ENCODE data around the gene ZNF451.

ZNF451 gene

DNA sequence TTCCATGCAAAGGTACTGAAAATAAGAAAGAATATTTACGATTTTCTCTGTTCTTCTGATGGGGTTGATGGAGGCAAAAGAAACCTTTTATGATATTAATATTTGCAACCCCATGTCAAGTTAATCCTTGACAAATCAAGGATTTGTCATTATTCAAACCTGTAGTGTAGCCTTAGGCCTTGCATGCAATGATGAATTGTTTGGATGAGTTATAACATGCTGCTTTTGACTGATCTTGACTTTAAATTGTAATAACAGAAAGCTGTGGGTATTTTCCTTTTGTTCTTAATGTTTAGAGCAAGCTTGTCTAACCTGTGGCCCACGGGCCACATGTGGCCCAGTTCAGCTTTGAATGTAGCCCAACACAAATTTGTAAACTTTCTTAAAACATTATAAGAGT, 69.1 kb downstream of the ZNF451 start:
- no peak for DNase-seq (ENCODE audit: low read depth, low spot score)

DNA sequence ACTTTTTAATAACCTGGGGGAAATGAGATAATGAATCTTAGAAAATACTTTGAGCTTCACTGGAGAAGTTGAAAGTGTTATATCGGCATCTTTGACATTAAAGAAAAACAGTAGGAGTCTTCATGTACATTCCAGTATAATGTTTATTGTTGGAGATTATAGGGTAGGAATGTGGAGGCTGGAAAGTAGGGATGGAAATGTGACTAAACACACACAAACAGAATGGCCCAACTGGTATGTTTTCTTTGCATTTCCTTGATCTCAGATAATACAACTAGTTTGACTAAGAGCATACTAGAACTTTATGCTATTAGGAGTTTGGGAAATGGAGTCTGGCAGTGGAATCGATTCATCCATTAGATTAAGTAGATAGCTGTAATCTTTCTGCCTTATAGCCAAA, 72.0 kb downstream of the ZNF451 start:
- DNase-seq (ENCODE audit: low read depth, low spot score), result no peak

DNA sequence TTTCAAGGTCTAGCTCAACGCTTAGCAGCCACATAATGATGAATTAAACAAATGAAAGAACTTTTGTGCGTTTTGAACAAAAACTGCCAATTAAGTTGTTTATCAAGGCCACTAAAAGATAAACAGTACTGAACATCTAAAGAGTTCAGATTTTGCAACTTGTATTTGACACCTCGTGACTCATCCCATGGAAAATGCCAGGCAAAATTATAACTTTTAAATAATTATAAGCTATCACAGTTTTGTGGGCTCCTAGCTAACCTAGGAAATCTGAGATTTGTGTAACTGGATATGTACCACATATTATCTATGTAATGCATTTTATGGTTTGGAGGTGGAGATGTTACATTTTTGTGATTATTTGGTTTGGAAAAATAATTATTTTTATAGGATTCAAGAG, 72.5 kb downstream of the ZNF451 start:
- DNase-seq (ENCODE audit: low read depth, low spot score), result no peak

DNA sequence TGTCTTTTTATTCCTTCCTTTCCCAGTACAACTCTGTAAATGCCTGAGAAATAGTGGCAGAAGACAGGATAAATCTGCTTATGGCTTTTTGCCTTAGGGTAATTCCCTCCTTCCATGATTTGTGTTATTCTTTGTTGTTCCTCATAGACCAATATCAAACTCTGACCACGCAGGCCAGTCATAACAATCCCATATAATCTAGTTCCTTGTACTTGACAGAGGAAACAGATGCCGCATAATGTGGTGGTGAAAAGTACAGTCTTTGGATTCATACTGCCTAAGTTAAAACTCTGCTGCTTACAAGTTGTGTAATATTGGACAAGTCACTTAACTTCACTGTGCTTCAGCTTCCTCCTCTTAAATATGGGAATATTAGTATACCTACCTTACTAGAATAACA, 74.0 kb downstream of the ZNF451 start:
- DNase-seq (ENCODE audit: low read depth, low spot score), result no peak

DNA sequence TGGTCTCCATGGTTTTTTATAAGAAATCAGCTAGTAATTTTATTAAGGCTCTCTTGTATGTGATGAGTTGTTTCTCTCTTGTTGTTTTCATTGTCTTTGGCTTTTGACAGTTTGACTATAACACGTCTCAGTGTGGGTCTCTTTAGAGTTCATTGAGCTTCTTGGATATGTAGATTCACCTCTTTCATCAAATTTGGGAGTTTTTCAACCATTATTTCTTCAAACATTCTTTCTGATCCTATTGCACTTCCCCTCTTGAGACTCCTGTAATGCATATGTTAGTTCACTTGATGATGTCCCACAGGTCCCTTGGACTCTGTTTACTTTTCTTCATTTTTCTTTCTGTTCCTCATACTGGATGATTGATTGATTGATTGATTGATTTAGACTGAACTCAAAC, 75.1 kb downstream of the ZNF451 start:
- DNase-seq (ENCODE audit: low read depth, low spot score), result no peak

DNA sequence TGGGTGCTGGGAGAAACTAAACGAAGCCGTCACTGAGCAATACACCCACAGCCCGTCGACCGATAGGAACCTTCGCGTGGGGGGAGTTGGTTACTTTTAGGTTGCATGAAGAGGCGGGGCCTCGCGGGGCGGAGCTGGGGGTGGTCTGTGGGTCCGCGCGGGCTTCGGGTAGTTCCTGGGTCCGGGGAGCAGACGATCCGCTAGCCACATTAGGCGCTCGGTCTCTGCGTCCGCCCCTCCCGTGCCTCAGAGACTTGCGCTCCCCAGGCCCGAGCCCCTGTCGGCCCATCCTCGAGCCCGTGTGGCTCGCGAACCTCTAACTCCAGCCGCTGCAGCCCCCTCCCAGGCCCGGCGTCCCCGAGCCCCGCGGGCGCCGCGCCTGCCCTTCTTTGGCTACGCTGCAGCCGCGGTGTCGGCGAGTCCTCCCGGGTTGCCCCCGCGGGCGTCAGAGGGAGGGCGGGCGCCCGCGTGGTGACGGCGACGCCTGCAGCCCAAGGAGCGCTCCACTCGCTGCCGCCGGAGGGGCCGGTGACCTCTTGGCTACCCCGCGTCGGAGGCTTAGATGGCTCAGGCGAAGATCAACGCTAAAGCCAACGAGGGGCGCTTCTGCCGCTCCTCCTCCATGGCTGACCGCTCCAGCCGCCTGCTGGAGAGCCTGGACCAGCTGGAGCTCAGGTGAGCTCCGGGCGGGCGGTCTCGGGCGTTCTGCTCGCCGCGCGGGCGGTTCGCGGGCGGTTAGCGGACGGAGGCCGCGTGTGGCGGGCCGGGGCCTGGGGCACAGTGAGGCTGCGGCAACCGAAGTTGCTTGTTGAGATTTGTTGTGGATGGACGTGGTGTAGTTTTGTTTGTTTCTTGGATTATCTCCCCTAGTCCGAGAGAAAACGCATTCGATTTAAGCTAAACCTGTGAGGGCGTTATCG, 82.4 kb downstream of the ZNF451 start, which contains the start of gene BAG2:
BAG2 (plus strand) TSS at position 191 of the 920 bp plus-strand sequence; CDS start at position 563, 372 bp downstream.
- peak; percentile 58 for DNase-seq (ENCODE audit: low read depth, low spot score)

DNA sequence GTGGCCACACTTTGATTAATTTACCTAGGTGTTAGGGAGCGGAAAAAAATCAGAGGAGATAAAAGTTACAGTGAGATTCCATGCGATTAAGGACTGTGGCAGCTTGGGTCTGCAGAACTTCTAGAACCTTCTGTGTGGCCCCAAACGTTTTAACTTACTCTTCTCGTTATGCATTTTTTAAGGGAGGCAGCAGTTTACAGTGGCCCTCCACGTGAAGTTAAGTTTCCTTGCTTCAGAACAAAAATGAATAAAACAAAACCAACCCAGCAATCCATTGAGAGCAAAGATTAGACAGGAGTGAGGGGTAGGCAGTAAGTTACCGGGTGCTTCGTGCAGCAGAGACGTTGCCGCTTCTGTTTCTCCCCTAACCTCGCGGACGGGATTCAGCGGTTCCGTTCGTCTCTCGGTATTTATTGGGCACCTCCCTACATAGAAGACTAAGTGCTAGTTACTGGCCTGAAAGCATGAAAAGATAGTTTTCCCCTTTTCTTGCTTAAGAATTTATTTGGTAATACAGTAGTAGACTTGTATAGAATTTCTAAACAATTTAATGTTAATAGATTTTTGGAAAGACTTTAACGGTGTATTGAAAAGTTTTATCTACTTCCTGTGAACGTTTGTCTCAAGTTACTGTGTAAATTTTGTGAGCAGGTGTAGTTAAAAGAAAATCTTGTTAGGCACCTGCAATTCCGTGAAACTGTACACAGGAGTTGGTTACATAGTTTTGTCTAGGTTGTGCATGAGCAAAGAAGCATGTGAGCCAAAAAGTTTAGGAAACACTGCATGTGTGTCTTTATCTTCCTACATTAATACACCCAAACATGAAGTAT, 83.3 kb downstream of the ZNF451 start:
- no peak for DNase-seq (ENCODE audit: low read depth, low spot score)

DNA sequence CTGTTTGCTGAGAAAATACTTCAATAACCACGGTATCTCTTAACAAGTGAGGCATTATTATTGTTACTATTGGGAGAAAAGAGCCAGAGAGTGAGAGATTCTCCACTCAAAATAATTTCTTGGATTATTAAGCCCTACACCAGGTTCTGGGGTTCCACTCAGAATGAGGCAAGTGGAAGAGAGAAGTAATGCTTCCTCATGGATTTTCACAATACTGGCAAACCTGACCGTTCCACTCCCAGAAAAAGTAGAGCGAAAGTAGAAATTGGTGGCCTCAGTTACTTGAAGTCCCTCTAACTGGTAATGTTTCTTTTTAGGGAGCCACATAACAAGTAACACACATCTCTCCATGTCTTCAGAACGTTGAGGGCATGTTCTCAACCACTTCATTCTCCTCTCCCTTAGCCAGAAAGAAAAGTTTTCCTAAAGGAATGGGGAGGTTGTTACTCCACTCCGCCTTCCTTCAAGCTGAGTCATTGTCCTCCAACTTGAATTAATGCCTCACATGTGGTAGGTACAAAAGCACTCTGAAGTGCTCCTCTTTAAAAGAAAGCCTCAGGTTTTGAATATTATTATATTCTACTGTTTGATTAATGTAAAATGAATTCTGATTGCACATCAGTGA, 84.0 kb downstream of the ZNF451 start:
- DNase-seq (ENCODE audit: low read depth, low spot score), result no peak

DNA sequence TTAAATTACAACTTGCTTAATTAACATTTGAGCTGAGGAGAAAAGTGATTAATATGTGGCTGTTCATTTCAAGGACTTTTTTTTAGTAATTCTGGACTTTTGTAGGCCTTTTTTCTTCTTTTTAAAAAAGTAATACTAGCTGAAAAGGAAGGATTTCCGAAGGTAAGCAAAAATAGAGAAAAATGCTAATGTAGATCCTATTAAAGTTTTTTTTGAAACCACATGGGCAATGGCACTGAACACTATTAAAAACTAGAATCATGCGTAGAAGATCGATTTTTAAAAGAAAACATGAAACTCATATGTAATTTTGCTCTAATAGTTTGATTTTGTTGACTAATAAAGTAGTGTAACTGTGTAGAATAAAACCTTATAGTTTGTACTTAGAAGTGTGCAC, 84.5 kb downstream of the ZNF451 start:
- DNase-seq (ENCODE audit: low read depth, low spot score), result no peak

DNA sequence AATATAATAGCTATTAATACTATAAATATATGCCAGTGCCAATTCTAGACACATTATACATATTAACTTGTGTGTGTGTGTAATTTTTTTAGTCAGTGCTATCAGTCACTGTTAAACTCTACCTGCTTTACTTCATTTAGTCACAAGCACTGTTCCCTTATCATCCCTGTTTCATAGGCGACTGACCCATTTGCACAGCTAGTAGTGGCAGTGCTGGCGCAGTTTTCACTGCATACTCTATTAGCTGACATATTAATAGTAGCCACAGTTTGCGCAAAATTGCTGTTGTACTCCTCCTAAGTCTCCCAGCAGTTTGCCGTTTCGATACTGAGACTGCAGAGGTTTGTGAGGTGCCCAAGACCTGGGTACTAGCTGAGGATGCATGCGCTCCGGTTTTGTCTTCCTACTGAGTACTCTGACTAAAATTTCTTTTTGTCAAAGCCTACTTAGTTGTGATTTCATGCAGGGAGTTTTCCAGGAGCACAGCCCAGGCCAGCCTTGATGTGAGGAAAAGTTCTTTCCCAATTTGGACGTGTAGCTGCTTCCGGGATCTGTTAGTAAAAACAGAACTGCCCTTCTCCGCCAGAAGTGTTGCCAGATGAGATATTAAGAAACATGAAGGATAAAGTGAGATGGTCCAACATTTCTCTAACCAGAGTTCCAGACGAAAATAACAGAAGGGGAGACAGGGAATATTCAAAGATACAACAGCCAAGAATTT, 87.7 kb downstream of the ZNF451 start:
- DNase-seq (ENCODE audit: low read depth, low spot score), result no peak

DNA sequence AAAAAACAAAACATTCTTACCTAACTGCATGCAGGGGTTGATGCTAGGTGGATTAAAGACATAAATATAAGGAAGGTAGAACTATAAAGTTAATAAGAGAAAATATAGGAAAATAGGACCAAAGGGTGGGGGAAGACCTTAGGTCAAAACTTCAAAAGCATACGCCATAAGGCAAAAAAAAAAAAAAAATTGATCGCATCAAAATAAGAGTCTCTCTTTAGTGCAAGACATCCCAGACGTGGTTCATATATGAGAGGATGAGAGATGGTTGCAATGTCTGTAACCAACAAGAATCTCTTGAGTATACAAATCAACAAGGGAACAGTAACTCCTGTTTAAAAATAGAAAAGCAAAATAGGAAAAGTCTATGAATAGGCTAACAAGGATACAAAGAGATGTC, 90.6 kb downstream of the ZNF451 start:
- no peak for DNase-seq (ENCODE audit: low read depth, low spot score)

DNA sequence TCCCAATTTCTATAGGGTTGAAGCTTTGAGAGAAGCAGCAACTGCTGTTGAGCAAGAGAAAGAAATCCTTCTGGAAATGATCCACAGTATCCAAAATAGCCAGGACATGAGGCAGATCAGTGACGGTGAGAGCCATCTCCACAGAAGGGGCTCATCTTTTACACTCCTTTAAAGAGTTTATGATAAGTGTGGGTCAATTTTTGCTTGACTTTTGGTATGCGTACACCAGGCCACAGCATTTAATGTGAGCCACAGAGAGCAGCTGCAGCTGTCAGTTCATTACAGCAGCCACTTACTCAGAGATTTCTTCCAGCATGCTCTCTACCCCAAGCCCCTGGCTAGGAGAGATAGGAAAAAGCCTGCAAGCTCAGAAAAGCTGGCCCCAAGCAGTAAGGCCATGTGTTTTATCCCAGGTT, 92.0 kb downstream of the ZNF451 start:
- no peak for DNase-seq (ENCODE audit: low read depth, low spot score)

DNA sequence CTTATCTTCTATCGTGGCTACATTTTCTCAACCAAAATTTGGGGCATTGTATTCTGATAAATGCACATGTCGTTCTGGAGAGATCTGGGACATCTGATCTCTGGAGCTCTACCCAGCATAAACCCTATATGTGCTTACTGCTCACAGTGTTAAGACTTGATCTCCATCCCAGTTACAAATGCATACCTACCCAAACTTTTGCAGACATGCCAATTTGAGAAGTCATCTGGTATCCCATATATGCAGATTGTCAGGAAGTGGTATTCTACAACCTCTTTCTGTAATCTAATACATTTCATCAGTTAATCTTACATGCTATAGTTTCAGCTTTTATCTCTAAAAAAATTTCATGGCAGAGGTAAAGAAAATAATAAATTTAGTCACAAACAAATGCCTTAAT, 93.3 kb downstream of the ZNF451 start:
- no peak for DNase-seq (ENCODE audit: low read depth, low spot score)

DNA sequence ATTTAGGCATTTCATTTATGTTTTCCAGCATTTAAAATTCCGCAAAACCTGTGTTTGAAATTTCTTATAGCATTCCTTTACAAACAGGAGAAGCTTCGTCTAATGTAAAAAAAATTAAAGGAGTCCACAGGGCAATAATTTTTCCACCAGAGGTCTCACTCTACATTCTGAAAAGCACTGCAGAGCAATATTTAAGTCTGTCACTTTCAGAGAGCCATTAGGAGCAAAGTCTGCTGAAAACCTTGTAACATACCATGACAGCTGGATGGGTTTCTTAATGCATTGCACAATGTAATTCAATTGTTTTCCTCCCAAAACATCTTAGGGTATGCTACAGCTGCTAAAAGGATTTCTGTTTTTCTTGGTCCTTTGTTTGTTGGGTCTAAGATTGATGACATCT, 100.2 kb downstream of the ZNF451 start:
- no peak for DNase-seq (ENCODE audit: low read depth, low spot score)

DNA sequence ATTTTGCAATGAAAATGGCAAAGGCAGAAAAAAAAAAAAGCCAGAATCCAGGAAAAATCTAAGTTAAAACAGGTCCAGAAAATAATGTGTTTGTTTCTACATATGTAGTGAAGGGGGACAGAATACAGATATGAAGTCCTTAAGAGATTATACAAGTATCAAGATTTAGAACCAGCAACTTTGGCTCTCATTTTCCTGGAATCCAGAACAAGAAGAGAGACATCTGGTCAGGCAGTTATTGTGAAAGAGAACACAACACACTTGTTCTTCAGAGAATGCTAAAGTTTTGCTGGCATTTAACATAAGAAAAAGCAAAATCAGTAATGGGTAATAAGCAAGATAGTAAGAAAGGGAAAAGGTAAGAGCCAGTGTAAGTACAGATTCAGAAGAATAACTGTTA, 103.2 kb downstream of the ZNF451 start:
- no peak for DNase-seq (ENCODE audit: low read depth, low spot score)

DNA sequence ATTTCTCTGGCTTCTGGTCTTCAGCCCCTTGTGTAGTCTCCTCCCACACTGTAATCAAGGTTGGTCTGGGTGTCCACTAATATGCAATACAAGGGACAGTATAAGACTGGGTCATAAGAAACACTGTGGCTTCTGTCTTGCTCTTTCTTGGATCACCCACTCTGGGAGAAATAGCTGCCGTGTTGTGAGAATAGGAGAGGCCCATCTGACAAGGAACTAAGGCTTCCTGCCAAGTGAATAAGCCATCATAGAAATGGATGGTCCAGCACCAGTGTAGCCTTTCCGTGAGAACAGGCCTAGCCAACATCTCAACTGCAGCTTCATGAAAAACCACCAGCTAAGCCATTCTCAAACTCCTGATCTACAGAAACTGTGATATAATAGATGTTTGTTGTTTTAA, 105.5 kb downstream of the ZNF451 start:
- no peak for DNase-seq (ENCODE audit: low read depth, low spot score)

DNA sequence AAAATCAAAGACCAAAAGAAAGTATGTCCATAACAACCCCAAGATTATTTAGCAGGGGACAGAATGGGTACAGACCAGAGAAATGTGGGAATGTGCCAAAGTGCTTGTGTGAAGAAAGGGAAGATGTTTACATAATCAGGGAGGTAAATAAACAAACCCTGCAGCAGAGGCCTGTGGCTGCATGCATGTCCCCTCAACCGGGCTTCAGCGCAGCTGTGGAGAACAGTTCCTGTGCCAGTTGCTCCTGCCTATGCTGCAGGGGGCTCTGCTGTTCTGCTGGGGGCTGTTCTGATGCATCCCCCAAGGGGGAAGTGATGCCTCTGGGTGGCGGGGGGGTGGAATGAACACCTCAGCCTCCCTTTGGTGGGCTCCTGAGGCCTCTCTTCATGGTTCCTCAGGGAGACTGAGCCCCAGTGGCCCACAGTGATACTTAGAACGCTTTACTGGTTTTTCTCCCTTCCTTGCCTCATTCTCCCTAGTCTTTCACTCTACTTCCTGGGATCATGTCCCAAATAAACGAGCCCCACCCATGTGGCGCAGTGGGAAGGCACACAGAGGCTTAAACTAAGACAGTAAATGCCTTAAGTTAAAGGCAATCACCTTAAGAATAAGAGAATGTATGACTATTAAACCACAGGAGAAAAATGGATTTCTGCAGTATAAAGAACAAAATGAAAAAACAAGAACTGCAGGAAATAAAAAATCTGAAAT, 109.1 kb downstream of the ZNF451 start:
- DNase-seq (ENCODE audit: low read depth, low spot score), result no peak

DNA sequence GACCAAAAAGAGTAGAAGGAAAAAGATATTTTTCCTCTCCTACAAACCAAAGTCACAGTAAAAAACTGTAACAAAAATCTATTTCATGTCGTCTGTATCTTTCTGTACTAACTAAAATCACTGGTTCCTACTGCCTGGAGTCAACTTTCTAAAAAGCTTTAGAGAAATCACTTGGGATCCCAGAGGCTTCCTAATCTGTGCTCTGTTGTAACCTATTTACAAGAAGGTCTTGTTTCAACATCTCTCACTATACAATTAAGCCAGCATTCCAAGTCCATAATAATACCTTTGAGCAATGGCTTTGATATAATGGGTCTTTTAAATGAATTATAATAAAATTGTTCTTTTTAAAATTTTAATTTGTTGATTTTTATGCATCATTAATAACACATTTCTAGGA, 111.7 kb downstream of the ZNF451 start:
- DNase-seq (ENCODE audit: low read depth, low spot score), result no peak

DNA sequence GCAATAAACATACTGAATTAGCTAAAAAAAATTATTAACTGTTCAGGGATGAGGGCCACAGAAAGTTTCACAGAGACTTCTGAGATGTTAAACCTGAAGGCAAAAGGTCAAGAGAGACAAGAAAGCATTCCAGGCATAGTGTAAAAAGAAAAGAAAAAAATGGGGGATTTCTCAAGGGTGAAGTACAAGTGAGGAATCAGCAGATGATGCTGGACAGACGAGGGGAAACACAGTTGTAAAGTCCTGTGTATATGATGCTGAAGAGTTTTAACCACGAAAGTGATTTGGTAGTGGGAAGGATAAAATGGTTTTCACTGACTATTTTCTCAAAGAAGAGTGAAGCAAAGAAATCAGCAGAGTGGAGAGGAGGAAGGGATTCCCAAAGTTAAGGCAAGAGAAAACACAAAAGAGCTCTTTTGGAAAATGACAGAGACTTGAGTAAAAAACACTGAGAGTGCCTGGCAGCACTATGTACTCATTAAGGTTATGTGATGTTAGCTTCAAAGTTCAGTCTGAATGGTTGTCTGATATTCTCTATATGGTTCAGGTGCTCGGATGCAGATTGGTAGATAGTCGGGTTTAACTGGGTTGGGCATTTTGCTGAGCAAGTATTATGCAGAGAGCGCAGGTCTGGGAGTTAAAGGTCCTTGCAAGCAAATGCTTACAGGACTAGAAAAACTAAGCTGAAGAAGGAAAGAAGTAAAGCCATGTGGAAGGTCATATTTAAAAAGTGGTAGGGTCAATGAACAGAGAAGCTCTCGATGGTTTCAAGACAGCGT, 115.8 kb downstream of the ZNF451 start:
- DNase-seq (ENCODE audit: low read depth, low spot score), result no peak

DNA sequence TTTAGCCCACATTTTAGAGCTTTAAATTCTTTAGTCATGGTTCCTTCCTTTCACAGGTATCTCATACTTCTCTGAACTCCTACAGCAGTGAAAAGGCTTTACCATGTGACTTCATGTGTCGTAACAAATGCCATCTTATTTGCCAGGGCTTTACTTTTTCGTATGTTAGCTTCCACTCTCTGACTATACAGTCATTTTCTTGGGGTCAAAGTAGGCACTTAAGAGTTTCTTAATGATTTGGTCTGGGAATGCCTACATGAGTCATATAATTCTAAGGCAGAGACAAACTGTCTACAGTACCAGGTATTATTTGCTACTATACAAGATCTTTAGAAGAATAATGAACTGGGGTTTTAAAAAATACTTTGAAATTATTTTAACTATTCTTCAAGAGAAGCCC, 117.2 kb downstream of the ZNF451 start:
- DNase-seq (ENCODE audit: low read depth, low spot score), result no peak
